Fibroblast of mammary gland (primary cell): ENCODE results near the gene RNF212B.

Experiments
- DNase-seq: peaks from one replicate; pipeline ENCODE4 v3.0.0-alpha.2; 2010; ENCODE audit warnings: low read depth
- H3K4me3 ChIP-seq: 2 replicates; pipeline ENCODE4 v1.5.1; 2011; ENCODE audit warnings: low read depth, mild to moderate bottlenecking, low read length, moderate library complexity; ENCODE audit not compliant: control insufficient read depth
- TF ChIP-seq, protein P1 (sequence below): conservative IDR thresholded peaks from 2 replicates; pipeline ENCODE4 v1.5.1; 2011; ENCODE audit warnings: low read depth, low read length, inconsistent platforms; ENCODE audit not compliant: control insufficient read depth, insufficient read depth

Gene RNF212B

DNA sequence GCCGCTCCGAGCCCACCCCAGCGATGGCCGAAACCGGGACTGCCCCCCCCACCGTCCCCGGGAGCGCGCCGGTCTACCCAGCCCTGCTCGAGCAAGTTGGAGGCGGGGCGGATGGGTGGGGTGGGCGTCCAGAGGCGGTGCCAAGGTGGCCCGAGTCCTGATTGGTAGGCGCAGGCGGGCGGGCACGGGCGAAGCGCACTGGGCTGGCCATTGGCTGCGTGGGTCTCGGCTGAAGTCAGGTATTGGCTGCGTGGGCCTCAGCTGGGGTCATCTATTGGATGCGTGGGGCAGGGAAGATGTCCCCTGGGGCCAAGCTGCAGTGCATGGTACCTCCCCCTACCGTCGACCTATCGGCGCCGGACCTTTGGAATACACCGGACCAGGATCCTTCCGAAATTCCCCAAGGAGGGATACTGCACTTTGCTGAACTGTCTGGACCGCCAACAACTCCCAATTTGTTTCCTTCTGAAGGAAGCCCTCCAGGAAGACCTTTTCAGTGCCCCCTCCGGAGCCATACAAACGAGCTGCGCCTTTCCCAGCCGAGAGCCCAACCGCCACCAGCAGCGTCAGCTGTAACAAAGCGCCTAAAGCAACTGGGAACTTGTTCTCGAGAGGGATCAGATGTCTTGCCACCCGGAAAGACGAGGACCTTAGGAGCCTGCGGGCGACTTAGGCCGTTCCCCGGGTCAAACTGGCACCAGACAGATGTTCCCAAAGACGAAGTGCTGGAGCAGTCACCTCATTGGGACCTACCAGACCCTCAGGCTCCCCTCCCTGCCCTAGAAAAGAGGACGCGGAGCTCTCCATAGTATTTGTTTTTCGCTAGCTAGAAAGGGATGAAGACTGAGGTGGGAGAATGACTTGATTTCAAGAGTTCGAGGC lies 48.5 kb downstream of the RNF212B start, which contains the start of gene HOMEZ:
Gene HOMEZ (minus strand): TSS at position 113 of the 882 bp plus-strand sequence. CDS start 180 bp downstream, outside the sequence.
- TF ChIP-seq, protein P1, sequence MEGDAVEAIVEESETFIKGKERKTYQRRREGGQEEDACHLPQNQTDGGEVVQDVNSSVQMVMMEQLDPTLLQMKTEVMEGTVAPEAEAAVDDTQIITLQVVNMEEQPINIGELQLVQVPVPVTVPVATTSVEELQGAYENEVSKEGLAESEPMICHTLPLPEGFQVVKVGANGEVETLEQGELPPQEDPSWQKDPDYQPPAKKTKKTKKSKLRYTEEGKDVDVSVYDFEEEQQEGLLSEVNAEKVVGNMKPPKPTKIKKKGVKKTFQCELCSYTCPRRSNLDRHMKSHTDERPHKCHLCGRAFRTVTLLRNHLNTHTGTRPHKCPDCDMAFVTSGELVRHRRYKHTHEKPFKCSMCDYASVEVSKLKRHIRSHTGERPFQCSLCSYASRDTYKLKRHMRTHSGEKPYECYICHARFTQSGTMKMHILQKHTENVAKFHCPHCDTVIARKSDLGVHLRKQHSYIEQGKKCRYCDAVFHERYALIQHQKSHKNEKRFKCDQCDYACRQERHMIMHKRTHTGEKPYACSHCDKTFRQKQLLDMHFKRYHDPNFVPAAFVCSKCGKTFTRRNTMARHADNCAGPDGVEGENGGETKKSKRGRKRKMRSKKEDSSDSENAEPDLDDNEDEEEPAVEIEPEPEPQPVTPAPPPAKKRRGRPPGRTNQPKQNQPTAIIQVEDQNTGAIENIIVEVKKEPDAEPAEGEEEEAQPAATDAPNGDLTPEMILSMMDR, result no peak
- DNase-seq, result peak; percentile 98
- peak within 1 kb of the TSS; percentile 89 for H3K4me3 ChIP-seq

DNA sequence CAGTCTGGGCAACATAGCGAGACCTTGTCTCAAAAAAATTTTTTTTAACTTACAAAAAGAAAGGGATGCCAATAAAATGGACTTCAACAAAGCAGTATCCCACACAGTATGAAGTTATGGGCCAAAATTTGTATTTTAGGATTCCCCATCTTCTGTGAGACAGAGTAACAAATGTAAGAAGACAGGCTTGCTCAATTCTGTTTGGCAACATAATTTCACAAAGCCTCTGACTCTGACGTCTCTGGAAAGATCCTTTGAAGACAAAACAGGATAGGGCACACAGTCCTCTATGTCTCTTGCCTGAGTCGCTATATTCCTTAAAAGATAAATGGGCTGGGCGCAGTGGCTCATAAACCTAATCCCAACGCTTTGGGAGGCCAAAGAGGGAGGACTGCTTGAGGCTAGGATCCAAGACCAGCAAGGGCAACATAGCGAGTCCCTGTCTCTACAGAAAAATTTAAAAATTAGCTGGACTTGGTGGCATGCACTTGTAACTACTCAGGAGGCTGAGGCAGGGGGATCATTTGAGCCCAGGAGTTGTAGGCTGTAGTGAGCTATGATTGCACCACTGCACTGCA lies 49.3 kb downstream of the RNF212B start:
- peak; percentile 46 for DNase-seq
- TF ChIP-seq, protein P1, result no peak
- H3K4me3 ChIP-seq, result peak overlapping the region; percentile 89

DNA sequence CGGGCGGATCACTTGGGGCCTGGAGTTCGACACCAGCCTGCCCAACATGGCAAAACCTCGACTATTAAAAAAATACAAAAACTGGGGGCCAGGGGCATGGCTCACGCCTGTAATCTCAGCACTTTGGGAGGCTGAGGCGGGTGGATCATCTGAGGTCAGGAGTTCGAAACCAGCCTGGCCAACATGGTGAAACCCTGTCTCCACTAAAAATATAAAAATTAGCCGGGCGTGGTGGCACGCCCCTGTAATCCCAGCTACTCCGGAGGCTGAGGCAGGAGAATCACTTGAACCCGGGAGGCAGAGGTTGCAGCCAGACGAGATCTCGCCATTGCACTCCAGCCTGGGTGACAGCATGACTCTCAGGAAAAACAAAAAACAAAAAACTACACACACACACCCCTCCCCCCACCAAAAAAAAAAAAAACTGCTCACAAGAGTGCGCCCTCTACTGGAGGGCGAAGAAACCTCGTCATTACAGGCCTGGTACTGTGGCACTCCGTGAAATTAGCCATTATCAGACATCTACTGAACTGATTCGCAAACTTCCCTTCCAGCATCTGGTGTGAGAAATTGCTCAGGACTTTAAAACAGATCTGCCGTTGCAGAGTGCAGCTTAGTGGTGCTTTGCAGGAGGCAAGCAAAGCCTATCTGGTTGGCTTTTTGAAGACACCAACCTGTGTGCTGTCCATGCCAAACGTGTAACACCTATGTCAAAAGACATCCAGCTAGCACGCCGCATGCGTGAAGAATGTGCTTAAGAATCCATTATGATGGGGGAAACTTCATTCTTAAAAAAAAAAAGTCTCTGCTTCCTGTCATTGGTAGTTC lies 57.2 kb downstream of the RNF212B start:
- TF ChIP-seq, protein P1, result peak; percentile 96
- no peak overlapping the region for H3K4me3 ChIP-seq

DNA sequence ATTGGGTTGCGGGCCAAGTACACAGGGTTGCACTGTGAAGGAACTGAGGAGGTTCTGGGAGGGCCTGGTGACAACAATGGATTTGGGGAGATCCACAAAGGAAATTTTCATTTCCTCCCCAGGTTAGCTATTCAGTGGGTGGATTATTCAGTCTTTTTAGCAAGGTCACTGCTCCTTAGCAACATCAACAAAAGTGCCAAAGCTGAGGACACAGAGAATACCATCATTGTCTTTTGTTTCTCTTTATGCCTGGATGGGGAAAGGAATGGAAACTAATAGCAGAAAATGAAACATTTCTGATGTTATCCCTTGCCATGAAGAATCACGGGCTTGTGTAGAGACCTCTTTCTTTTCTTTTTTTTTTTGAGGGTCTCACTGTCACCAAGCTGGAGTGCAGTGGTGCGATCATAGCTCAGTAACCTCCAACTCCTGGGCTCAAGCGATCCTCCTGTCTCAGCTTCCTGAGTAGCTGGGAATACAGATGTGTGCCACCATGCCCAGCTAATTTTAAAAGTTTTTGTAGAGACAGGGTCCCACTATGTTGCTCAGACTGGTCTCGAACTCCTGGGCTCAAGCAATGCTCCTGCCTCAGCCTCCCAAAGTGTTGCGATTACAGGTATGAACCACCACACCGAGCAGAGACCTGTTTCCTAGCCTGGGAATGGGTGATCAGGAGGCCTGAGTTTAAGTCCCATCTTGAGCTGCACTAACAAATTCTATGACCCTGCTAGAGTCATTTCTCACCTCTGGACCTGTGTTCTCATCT lies 58.5 kb downstream of the RNF212B start:
- DNase-seq, result no peak
- TF ChIP-seq, protein P1, result no peak
- H3K4me3 ChIP-seq, result no peak overlapping the region

More for the DNA sequence above, 57.2 kb downstream of the RNF212B start:
- peak; percentile 69 for DNase-seq

DNA sequence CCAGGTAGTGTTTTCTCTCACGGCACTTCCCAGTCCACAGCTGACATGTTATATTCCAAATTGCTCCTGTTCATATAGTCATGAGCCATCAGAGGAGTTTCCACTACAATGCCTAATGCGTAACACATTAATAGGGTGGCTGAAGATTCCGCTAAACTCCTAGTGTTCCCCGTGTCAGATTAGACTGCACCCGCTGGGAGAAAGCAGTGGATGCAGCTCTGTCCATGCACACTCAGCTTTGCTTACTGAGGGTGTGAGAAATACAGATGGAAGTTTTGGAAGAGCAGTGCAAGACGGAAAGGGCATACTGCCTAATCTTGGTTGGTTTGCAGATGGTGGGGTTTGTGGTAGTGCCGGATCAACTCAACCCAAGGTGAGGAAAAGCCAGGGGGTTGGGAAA lies 59.4 kb downstream of the RNF212B start:
- TF ChIP-seq, protein P1, result no peak
- no peak for DNase-seq
- H3K4me3 ChIP-seq, result no peak overlapping the region

DNA sequence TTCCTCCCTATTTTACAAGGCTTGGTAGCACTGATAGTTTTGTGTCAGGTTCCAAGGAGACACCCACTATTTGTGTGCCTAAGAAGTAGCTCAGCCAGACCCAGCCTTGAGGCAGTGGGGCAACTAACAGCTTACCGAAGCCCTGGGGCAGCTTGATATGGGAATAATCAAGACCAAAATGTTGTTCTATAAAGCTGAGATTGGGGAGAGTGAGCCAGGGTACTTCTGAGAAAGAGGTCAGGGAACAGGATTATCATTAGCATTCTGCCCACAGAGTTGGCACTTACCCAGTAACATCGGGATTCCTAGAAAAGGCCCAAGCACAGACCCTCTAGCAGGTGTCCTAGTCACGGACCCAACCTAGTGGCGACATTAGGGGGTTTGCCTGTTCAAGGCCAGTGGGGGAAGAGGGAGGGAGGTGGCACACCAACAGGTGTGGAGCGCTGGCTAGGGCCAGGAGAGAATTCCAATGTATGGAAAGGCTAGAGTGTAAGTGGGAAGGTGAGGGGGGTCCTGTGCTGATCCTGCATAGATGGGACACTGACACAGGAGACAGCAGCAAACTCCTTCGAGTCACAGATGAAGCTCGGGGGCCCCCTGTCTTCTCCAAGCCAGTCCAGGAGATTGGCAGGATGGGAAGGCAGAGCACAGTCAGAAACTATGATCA lies 60.0 kb downstream of the RNF212B start:
- TF ChIP-seq, protein P1, result no peak
- H3K4me3 ChIP-seq, result no peak overlapping the region
- no peak for DNase-seq
